Liver (tissue), 2 donors: ENCODE results near the gene XPR1.

Source experiments
- CTCF ChIP-seq: fragments of 150-350 bp; IDR thresholded peaks from 2 replicates; pipeline ENCODE4 v1.5.1; 2017; ENCODE audit warnings: improper control_type of control experiment, low read depth, low read length; ENCODE audit not compliant: missing input control
- REST ChIP-seq: IDR thresholded peaks from 2 replicates; pipeline ENCODE4 v1.6.1; 2016; ENCODE audit warnings: antibody characterized with exemption, mild to moderate bottlenecking
- donor health status: healthy.

- TF ChIP-seq CTCF (no peak), REST (no peak)
Measured at GRCh38 chr1:180907313-180908055, 275.7 kb downstream of the XPR1 start.
